ENCODE data around the gene STX3. TPM values are rescaled to one million over a fixed set of nuclear protein-coding genes. Genes with fewer than 3 reads are reported as not detected.

STX3 gene
- total RNA-seq: 49.5 TPM

DNA sequence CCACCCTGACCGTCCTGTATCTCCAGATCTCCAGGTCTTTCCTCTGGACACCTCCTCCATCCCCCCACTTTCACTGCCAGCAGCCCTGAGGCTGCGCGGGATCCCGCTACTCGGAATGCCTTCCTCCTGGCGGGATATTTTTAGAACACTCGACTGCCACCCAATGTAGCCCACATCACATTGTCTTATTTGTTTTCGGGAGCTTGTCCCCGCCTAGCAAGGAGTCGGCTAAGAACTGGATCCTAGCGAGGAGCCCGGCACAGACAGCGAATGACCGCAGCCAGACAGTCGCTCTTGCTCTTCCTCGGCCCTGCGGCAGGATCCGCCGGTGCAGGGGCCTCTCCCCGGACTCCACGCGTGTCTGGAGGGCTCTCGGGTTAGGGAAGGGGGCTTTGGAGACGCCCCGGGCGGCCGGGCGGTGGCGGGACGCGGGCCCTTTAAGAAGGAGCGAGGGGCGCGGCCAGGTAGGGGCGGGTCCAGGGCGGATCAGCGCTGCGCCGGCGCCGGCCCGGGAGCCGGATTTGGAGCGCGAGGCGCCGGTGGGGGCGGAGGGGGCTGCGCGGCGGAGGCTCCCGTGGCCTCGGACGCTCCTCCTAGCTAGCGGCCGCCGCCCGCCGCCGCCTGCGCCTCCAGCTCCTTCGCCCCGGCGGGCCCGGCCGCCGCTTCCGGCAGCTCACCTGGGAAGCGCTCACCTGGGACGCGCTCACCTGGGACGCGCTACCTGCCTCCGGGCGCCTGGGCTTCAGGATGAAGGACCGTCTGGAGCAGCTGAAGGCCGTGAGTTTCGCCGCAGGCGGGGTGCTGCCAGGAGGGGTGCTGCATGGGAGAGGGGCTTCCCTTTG, at the start of gene STX3:
Gene STX3, plus strand, starts transcription at position 518 of the 842 bp plus-strand sequence. Its CDS starts 230 bp downstream, at position 748.

DNA sequence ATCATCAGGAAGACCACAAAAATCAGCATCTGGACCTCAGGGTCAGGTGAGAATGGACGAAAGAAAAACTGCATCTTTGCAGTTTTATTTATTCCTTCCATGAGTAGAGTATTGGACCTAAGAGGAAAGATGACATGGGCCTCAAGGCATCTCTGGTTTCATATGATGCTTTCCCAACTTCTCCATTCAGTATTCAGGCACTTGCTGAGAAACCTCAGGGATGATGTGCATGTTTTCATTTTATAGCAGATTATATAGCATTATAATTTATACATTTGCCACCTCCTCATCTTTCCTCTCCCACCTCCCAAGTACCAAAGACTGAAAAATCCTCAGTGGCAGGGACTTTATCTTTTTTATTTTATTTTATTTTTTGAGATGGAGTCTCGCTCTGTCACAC, 41.4 kb upstream of the STX3 start, which contains the start of gene OR10V1:
Gene OR10V1, minus strand, starts transcription at position 101 of the 400 bp plus-strand sequence. Its CDS starts 0 bp downstream, at position 101.

DNA sequence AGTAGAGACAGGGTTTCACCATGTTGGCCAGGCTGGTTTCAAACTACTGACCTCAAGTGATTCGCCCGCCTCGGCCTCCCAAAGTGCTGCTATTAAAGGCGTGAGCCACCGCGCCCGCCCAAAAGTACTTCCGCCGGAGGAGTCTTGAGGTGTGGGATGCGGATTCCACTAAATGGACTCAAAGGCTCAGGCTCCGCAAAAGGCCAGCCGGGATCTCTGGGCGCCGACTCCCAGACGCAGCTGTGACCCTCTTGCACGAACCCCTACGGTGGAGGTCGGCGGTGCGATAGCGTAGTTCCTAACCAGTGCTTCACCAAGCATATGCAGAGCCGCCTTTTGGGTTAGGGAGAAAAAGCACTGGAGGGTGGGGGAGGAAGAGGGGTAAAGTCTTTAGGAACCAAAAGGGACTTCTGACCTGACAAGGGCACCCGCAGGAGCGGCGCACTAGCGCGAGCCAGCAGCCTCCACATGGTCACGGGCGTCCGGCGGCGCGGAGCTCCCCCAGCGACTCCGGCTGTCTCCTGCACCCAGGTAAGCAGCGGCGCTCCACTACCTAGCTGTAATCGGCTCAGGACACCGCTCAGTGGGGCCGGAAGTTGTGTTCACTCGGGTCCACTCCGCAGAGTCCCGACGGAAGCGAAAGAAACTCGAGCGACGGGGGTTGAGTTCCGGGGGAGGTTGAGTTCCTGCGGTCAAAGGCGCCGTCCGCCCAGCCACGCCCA, 55.2 kb downstream of the STX3 start, which contains the start of gene MRPL16:
Gene MRPL16, minus strand, starts transcription at position 590 of the 722 bp plus-strand sequence. Its CDS starts 120 bp downstream, at position 470.

DNA sequence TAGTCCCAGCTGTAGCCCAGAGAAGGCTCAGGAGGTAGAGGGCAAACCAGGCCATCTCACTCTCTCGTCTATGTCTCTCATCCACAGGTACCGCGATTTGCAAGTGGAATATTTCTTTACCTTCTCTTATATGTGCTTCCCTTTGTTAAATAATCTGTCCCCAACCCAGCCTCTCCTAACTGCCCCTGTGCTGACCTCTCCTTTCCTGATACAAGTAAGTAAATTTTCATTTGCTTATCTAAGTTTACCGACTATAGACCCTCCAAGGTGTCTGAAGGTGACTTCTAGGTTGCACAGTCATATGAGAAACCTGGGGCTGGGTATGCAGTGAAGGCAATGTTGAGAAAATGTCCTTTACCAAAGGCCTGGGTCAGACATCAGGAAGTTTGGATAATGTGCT, 90.2 kb downstream of the STX3 start, which contains the start of gene CBLIF:
Gene CBLIF, minus strand, starts transcription at position 101 of the 400 bp plus-strand sequence. Its CDS starts 46 bp downstream, at position 55.

Other genes with a start within 250 kb of the STX3 start
- not detected for gene OR4D9, start 243.8 kb upstream of the STX3 start, total RNA-seq
- 43.2 TPM for gene OSBP, start 139.6 kb upstream of the STX3 start, total RNA-seq
- gene PATL1, start 86.3 kb upstream of the STX3 start, total RNA-seq: 10.6 TPM
- gene OR10V1, start 41.5 kb upstream of the STX3 start, total RNA-seq: not detected
- gene MRPL16, start 55.4 kb downstream of the STX3 start, total RNA-seq: 20.7 TPM
- gene CBLIF, start 90.1 kb downstream of the STX3 start, total RNA-seq: not detected
- gene TCN1, start 111.1 kb downstream of the STX3 start, total RNA-seq: not detected
- gene OOSP3, start 123.4 kb downstream of the STX3 start, total RNA-seq: not detected
- gene OOSP1, start 183.1 kb downstream of the STX3 start, total RNA-seq: not detected
- not detected for gene OOSP4A, start 208.7 kb downstream of the STX3 start, total RNA-seq

Data from parietal lobe (tissue), 1 donor.